Measurements from ENCODE around the gene KCNK17.

The KCNK17 gene

DNA sequence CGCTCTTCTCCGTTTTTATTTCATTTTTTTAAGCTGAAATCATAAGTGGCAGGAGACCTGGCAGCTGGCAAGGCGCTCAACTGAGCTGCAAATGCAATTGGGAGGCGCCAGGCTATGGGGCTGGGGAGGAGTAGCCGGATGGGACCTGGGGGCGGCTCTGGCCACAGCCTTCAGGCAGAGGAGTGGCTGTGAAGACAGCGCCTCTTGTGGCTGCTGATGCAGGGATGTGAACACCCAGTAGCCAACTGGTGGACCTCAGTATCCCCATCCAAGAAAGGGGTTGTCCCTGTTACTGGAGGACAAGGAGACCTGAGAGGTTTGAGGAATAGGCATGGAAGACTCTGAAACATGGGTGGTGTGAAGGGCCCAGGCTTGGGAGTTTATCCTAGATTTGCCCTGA lies 12.6 kb downstream of the KCNK17 start:
- no peak overlapping the region for H3K9ac ChIP-seq (ENCODE audit: low read depth, low read length, poor library complexity, severe bottlenecking)
- H3K36me3 ChIP-seq (ENCODE audit: insufficient read depth, low read length): no peaks in the 10 kb centered on the region
- H3K9me3 ChIP-seq (ENCODE audit: insufficient read depth, low read depth, low read length): no peaks in the 10 kb centered on the region
- no peak overlapping the region for H3K4me2 ChIP-seq (ENCODE audit: low read depth, low read length, poor library complexity, severe bottlenecking)
- H3K4me1 ChIP-seq (ENCODE audit: insufficient read depth, low read length, poor library complexity, severe bottlenecking): no peaks in the 10 kb centered on the region
- H2AFZ ChIP-seq (ENCODE audit: low read length): no peak overlapping the region
- no peaks in the 10 kb centered on the region for H3F3A ChIP-seq (ENCODE audit: low read depth)
- H3K9me2 ChIP-seq (replicated peaks; ENCODE audit: low read depth, low read length): no peaks in the 10 kb centered on the region
- H3K27me3 ChIP-seq (ENCODE audit: insufficient read depth, low read length, poor library complexity, severe bottlenecking): no peaks in the 10 kb centered on the region
- no peaks in the 10 kb centered on the region for H4K20me1 ChIP-seq (ENCODE audit: insufficient read depth, low read length, poor library complexity, severe bottlenecking)
- H3K4me3 ChIP-seq (ENCODE audit: low read length, poor library complexity, severe bottlenecking): no peak overlapping the region
- TF ChIP-seq EZH2phosphoT487 (IDR thresholded peaks at IDR 0.05; ENCODE audit: borderline replicate concordance): no peak
- TF ChIP-seq, protein P1, sequence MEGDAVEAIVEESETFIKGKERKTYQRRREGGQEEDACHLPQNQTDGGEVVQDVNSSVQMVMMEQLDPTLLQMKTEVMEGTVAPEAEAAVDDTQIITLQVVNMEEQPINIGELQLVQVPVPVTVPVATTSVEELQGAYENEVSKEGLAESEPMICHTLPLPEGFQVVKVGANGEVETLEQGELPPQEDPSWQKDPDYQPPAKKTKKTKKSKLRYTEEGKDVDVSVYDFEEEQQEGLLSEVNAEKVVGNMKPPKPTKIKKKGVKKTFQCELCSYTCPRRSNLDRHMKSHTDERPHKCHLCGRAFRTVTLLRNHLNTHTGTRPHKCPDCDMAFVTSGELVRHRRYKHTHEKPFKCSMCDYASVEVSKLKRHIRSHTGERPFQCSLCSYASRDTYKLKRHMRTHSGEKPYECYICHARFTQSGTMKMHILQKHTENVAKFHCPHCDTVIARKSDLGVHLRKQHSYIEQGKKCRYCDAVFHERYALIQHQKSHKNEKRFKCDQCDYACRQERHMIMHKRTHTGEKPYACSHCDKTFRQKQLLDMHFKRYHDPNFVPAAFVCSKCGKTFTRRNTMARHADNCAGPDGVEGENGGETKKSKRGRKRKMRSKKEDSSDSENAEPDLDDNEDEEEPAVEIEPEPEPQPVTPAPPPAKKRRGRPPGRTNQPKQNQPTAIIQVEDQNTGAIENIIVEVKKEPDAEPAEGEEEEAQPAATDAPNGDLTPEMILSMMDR (conservative IDR thresholded peaks at IDR 0.05; ENCODE audit: low read length): peak; percentile 53
- no peaks in the 10 kb centered on the region for H3K79me2 ChIP-seq (ENCODE audit: insufficient read depth, low read length)

DNA sequence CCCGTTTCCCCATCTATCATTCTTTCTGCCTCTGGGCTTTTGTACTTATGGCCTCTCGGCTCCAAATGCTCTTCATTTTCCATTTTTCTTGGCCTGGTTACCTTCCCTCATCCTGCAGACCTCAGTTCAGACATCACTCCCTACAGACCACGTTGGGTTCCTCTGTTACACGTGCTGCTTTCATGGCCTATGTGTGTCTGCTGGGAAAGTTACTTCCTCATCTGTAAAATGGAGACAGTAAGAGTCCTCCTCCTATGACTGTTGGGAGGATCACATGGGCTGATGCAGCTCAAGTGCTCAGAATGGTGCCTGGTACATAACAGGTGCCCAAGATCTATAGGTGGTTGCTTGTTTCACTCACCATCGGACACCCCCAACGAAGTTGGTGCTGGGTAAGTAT lies 13.5 kb downstream of the KCNK17 start:
- Histone ChIP-seq H3K36me3 (ENCODE audit: insufficient read depth, low read length) (no peaks in the 10 kb centered on the region), H3K9me3 (ENCODE audit: insufficient read depth, low read depth, low read length) (no peaks in the 10 kb centered on the region), H3K4me2 (ENCODE audit: low read depth, low read length, poor library complexity, severe bottlenecking) (no peak overlapping the region), H3K9me2 (replicated peaks; ENCODE audit: low read depth, low read length) (no peaks in the 10 kb centered on the region), H3K9ac (ENCODE audit: low read depth, low read length, poor library complexity, severe bottlenecking) (no peak overlapping the region), H3K79me2 (ENCODE audit: insufficient read depth, low read length) (no peaks in the 10 kb centered on the region), H3F3A (ENCODE audit: low read depth) (no peaks in the 10 kb centered on the region), H3K4me3 (ENCODE audit: low read length, poor library complexity, severe bottlenecking) (no peak overlapping the region), H3K27me3 (ENCODE audit: insufficient read depth, low read length, poor library complexity, severe bottlenecking) (no peaks in the 10 kb centered on the region), H3K4me1 (ENCODE audit: insufficient read depth, low read length, poor library complexity, severe bottlenecking) (no peaks in the 10 kb centered on the region), H4K20me1 (ENCODE audit: insufficient read depth, low read length, poor library complexity, severe bottlenecking) (no peaks in the 10 kb centered on the region), H2AFZ (ENCODE audit: low read length) (no peak overlapping the region)
- TF ChIP-seq, protein P1 (conservative IDR thresholded peaks at IDR 0.05; ENCODE audit: low read length): no peak
- no peak for TF ChIP-seq EZH2phosphoT487 (IDR thresholded peaks at IDR 0.05; ENCODE audit: borderline replicate concordance)

DNA sequence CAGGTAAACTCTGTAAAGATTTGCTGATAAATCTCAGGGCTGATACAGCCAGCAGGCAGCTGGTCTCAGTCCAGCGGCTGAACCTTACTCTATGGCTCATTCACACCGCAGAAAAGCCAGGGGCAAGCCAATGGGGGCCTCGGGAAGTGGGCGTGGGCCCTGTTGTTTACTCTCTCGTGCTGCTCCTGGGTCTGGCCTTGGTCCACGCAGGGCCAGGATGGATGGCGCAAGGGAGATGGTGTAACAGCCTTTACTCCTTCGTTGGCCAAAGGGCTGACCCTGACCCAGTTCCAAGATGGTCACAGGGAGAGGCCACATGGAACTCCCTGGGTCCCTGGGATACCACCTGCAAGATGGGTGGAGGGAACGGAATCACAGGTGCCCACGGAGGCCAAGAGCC lies 16.2 kb downstream of the KCNK17 start:
- H3K4me2 ChIP-seq (ENCODE audit: low read depth, low read length, poor library complexity, severe bottlenecking): no peak overlapping the region
- TF ChIP-seq, protein P1 (conservative IDR thresholded peaks at IDR 0.05; ENCODE audit: low read length): no peak
- TF ChIP-seq EZH2phosphoT487 (IDR thresholded peaks at IDR 0.05; ENCODE audit: borderline replicate concordance): no peak
- no peak overlapping the region for H3K4me3 ChIP-seq (ENCODE audit: low read length, poor library complexity, severe bottlenecking)
- no peaks in the 10 kb centered on the region for H3K9me3 ChIP-seq (ENCODE audit: insufficient read depth, low read depth, low read length)
- H3K9me2 ChIP-seq (replicated peaks; ENCODE audit: low read depth, low read length): no peaks in the 10 kb centered on the region
- no peaks in the 10 kb centered on the region for H3K79me2 ChIP-seq (ENCODE audit: insufficient read depth, low read length)
- H3F3A ChIP-seq (ENCODE audit: low read depth): no peaks in the 10 kb centered on the region
- H3K36me3 ChIP-seq (ENCODE audit: insufficient read depth, low read length): no peaks in the 10 kb centered on the region
- H2AFZ ChIP-seq (ENCODE audit: low read length): no peak overlapping the region
- no peaks in the 10 kb centered on the region for H4K20me1 ChIP-seq (ENCODE audit: insufficient read depth, low read length, poor library complexity, severe bottlenecking)
- H3K4me1 ChIP-seq (ENCODE audit: insufficient read depth, low read length, poor library complexity, severe bottlenecking): no peaks in the 10 kb centered on the region
- H3K27me3 ChIP-seq (ENCODE audit: insufficient read depth, low read length, poor library complexity, severe bottlenecking): no peaks in the 10 kb centered on the region
- no peak overlapping the region for H3K9ac ChIP-seq (ENCODE audit: low read depth, low read length, poor library complexity, severe bottlenecking)
